Nephron progenitor cell (in vitro differentiated cells): ENCODE measurements around the gene TRIO.

Experiments
- DNase-seq: peaks from one replicate; pipeline ENCODE4 v3.0.0; 2021
- H3K27ac Mint-ChIP-seq: 2 replicates; pipeline ENCODE4 v1.8.0; 2021; ENCODE audit warnings: mild to moderate bottlenecking, moderate library complexity, mixed read lengths
- H3K27me3 Mint-ChIP-seq: 2 replicates; pipeline ENCODE4 v1.8.0; 2021; ENCODE audit warnings: mild to moderate bottlenecking, low read depth, mixed read lengths; ENCODE audit not compliant: poor library complexity
- H3K36me3 Mint-ChIP-seq: 2 replicates; pipeline ENCODE4 v1.8.0; 2021; ENCODE audit warnings: low read depth, mixed read lengths
- H3K4me1 Mint-ChIP-seq: 2 replicates; pipeline ENCODE4 v1.8.0; 2021; ENCODE audit warnings: mixed read lengths
- H3K4me3 Mint-ChIP-seq: 2 replicates; pipeline ENCODE4 v1.8.0; 2021; ENCODE audit warnings: mild to moderate bottlenecking, moderate library complexity, mixed read lengths
- H3K9me3 Mint-ChIP-seq: 2 replicates; pipeline ENCODE4 v1.8.0; 2021; ENCODE audit warnings: mild to moderate bottlenecking, moderate library complexity, mixed read lengths
- CTCF ChIP-seq: fragments of 200-600 bp; sonication (generic); IDR thresholded peaks from 2 replicates; pipeline ENCODE4 v1.5.0; 2021; ENCODE audit warnings: antibody characterized with exemption

The TRIO gene

GRCh38 chr5:14175381-14175780, 32.2 kb downstream of the TRIO start:
- TF ChIP-seq CTCF: no peak
- no peak overlapping the region for H3K4me3 Mint-ChIP-seq

GRCh38 chr5:14176888-14177287, 33.7 kb downstream of the TRIO start:
- Mint-ChIP-seq H3K9me3 (no peaks in the 10 kb centered on the region), H3K27me3 (no peaks in the 10 kb centered on the region), H3K36me3 (no peaks in the 10 kb centered on the region), H3K27ac (no peak overlapping the region), H3K4me1 (peaks cover 83% of the 10 kb centered on the region), H3K4me3 (no peak overlapping the region)
- DNase-seq: no peak
- TF ChIP-seq CTCF: no peak

More at GRCh38 chr5:14175381-14175780, 32.2 kb downstream of the TRIO start:
- H3K27ac Mint-ChIP-seq: peak overlapping the region; percentile 45
- peaks cover 81% of the 10 kb centered on the region for H3K4me1 Mint-ChIP-seq
- no peaks in the 10 kb centered on the region for H3K27me3 Mint-ChIP-seq
- H3K9me3 Mint-ChIP-seq: no peaks in the 10 kb centered on the region
- no peak for DNase-seq
- no peaks in the 10 kb centered on the region for H3K36me3 Mint-ChIP-seq

GRCh38 chr5:14177634-14178033, 34.5 kb downstream of the TRIO start:
- no peaks in the 10 kb centered on the region for H3K36me3 Mint-ChIP-seq
- DNase-seq: no peak
- no peaks in the 10 kb centered on the region for H3K9me3 Mint-ChIP-seq
- no peaks in the 10 kb centered on the region for H3K27me3 Mint-ChIP-seq
- H3K27ac Mint-ChIP-seq: peak overlapping the region; percentile 36
- H3K4me3 Mint-ChIP-seq: no peak overlapping the region
- TF ChIP-seq CTCF: no peak
- peaks cover 83% of the 10 kb centered on the region for H3K4me1 Mint-ChIP-seq

- H3K36me3 Mint-ChIP-seq: no peaks in the 10 kb centered on the region
- no peaks in the 10 kb centered on the region for H3K27me3 Mint-ChIP-seq
- peaks cover 83% of the 10 kb centered on the region for H3K4me1 Mint-ChIP-seq
Observed at GRCh38 chr5:14178091-14178490, 34.9 kb downstream of the TRIO start.

GRCh38 chr5:14178671-14179211, 35.6 kb downstream of the TRIO start:
- H3K36me3 Mint-ChIP-seq: no peaks in the 10 kb centered on the region
- TF ChIP-seq CTCF: no peak
- H3K4me1 Mint-ChIP-seq: peaks cover 83% of the 10 kb centered on the region
- no peaks in the 10 kb centered on the region for H3K27me3 Mint-ChIP-seq
- H3K9me3 Mint-ChIP-seq: no peaks in the 10 kb centered on the region
- peak; percentile 42 for DNase-seq
- peak overlapping the region; percentile 8 for H3K27ac Mint-ChIP-seq
- H3K4me3 Mint-ChIP-seq: peak overlapping the region; percentile 66

More at GRCh38 chr5:14178091-14178490, 34.9 kb downstream of the TRIO start:
- H3K27ac Mint-ChIP-seq: peak overlapping the region; percentile 8
- no peaks in the 10 kb centered on the region for H3K9me3 Mint-ChIP-seq
- DNase-seq: no peak
- peak overlapping the region; percentile 66 for H3K4me3 Mint-ChIP-seq
- TF ChIP-seq CTCF: no peak

GRCh38 chr5:14179446-14179845, 36.3 kb downstream of the TRIO start:
- Mint-ChIP-seq H3K4me1 (peaks cover 83% of the 10 kb centered on the region), H3K4me3 (no peak overlapping the region), H3K27me3 (no peaks in the 10 kb centered on the region), H3K36me3 (no peaks in the 10 kb centered on the region), H3K9me3 (no peaks in the 10 kb centered on the region), H3K27ac (no peak overlapping the region)
- TF ChIP-seq CTCF: no peak
- DNase-seq: no peak
